Measurements from ENCODE around the gene CLEC18B.
"Not testable (repeated sequence)": the region's sequence is repeated elsewhere in the genome, so short reads cannot be mapped to it uniquely, and the experiment has no call there.

Gene CLEC18B

DNA sequence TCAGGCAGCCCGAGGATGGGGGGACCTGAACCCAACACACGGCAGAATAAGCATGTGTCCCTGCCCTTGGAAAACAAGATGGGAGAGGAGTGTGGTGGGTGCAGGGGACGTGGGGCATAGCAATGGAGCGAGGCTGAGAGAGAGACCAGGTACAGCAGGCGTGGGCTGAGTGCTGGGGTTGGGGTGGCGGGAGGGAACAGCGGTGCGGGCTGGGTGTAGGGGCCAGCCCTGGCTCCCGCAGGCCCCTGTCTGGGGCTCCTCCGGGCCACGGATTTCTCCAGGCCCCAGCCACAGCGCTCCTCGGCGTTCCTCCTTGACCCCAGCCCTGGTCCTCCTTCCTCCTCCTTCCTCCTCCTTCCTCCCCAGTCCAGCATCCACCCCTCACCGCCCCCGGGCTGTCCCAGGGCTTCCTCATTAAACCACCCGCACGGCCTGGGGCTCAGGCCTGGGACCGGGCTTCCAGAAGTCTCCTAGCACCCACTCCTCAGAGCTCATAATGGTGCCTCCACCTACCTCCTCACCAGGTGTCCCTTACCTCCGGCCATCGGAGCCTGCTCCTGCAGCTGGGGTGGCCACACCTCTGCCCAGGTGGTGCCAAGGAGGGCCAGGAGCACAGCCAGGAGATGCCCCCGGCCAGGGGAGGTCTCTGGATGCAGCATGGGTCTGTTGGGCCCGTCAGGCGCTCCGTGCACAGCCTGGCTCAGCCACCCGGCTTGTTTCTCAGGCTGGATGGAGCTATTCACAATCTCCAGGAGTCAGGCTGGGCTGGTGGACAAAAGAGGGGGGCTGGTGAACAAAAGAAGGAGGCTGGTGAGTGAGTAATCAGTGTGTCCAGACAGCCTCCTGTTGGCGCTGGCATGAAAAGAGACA lies at the start of gene CLEC18B:
Gene CLEC18B, minus strand, starts transcription at position 867 of the 870 bp plus-strand sequence. Its CDS starts 208 bp downstream, at position 659.
- not testable (repeated sequence) for DNase-seq (ENCODE audit: low read depth in 2 of 3, low spot score in 1 of 3)

DNA sequence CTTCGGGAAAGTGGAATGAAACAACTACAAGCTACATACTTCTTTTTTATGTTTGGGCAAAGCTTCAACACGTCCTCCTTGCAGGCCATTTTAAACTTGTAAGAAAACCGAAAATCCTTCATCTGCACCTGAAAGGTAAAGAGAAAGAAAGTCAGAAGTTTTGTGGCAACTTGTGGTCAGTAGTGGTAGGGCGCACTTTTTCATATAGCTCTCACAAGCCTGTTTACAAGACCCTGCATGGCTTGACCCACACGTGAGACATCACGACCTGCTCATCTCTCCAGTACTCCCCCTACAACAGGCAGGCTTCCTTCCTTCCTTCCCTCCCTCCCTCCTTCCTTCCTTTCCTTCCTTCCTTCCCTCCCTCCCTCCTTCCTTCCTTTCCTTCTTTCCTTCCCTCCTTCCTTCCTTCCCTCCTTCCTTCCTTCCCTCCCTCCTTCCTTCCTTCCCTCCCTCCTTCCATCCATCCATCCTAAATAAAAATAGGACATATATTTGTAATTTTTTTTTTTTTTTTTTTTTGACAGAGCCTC lies 48.7 kb upstream of the CLEC18B start:
- DNase-seq (ENCODE audit: low read depth in 2 of 3, low spot score in 1 of 3), result no peak

DNA sequence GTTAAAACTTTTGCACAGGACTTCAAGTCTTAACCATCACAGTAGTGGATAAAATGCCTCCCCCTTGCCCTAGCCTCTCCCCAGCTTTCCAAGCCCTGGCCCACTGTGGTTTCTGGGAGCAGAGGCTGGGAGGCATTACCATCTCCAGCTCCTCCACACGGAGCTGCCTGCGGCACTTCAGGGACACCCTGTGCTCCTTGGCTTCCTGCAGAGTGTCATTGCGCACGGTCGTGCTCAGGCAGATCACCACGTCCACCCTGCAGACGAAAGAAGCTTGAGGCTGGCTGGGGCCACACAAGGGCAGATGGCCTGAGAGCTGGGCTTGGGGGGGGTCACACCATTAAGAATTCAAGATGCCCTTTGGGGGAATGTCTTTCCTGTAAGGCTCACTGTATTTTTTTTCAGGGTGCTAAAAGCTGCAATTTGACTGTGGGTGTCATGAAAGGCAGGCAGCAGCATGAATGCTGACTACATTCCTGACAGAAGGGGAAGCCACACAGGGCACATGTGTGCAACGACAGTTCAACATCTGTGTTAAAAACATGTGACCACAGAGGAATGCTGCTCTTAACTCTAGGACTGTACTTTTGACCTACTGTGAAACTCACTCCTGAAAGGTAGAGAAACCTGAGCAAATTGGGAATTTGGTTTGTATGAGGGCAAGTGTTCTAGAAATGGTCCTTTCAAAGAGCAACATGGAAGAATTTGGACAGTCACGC lies 47.7 kb upstream of the CLEC18B start:
- no peak for DNase-seq (ENCODE audit: low read depth in 2 of 3, low spot score in 1 of 3)

DNA sequence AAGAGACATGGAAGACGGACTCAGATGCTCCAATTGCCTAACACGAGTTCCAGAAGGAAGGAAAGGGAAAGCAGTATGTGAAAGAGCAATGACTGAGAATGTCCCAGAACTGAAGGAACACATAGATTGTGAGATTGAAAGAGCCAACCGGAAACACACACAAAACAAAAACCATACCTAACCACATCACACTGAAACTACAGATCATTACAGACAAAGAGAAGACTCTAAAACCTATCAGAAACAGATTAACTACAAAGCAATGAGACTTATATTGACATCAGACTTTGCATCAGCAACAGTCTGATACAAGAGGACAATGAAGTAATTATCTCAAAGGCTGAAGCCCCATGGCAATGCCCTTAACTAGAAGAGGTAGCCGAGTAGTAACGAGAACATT lies 45.6 kb upstream of the CLEC18B start:
- no peak for DNase-seq (ENCODE audit: low read depth in 2 of 3, low spot score in 1 of 3)

DNA sequence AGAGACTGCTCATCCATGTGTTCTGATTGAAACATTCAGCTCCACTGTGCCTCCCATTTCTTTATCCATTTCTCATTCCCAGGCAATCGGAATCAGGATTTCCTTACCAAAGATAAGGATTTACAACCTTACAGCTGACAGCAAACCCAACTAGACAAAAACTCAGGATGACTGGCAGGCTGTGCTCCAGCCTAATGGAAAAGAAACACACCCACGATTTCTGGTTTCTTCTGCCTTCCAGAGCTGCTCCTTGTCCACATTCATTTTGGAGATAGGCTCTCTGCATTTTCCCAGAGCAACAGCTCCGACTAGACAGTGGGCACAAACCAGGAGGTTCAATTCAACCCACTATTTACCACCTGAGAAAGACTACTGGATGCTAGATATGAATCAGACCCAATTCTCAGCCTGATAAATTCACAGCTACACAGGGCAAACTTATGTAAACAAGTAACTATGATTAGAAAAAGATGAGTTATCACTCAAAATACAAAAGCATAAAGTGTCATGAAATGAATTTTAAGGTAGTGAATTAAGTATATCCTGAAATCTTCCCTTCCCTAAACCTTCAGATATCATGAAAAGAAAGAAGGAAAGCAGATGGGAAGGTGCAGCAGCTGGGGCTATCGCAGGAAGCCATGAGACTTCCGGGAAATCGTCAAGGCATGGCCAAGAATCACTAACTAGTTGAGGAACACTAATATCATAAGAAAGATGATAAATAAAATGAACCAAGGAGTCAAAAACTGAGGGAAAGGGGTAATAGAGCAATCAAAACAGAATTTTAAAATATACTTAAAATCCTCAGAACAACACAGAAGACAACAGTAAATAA lies 44.8 kb upstream of the CLEC18B start:
- no peak for DNase-seq (ENCODE audit: low read depth in 2 of 3, low spot score in 1 of 3)

DNA sequence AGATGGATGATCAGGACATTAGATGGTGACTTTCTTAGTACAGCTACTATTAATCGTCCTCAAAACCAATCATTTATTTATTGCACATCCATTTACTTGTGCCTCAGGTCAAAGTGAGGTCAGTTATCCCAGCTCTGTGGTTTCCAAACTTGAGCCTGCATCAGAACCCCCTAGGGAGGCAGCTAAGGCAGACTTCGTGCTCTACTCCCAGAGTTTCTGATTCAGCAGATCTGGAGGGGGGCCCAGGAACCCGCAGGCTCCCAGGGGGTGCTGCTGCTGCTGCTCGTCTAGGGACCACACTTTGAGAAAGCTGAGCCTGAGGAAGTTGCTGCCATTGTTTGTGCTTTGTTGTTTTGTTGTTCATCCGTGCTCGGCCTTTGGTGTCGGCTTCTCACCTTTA lies 44.0 kb upstream of the CLEC18B start:
- DNase-seq (ENCODE audit: low read depth in 2 of 3, low spot score in 1 of 3), result no peak

DNA sequence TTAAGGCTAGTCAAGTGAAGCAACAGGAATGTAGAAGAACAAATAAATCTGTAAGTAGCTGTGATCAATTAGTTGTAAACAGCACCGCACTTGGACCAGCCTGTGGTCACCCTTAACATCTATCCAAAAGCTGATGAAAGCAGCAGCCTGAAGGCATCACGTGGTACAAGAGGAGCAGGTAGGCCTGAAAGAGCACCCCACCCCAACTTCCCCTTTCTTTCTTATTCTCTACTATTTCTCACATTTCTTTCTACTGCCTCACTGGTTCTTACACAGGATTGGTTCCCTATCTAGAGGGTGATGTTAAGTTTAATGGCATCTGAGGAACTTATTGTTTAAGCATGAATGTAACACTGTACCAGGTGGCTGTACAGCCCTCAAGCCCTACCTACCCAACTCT lies 42.6 kb upstream of the CLEC18B start:
- no peak for DNase-seq (ENCODE audit: low read depth in 2 of 3, low spot score in 1 of 3)

DNA sequence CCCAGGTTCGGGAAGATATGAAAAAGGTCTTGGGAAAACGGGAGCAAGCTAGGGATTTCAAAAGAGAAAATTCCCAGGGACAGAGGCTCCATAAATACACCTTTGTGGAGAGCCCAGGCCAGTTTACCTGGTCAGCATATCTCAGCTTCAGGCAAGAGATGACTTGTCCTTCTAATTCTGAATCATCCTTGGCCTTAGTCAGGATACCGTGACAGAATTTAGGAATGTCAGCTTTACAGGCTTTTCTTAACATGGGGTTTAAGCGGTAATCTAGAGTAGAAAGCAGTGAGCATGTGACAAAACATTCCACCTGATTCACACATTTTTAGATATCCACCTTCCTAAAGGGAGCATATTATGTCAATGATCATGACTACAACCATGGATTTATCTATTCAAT lies 41.1 kb upstream of the CLEC18B start:
- no peak for DNase-seq (ENCODE audit: low read depth in 2 of 3, low spot score in 1 of 3)

DNA sequence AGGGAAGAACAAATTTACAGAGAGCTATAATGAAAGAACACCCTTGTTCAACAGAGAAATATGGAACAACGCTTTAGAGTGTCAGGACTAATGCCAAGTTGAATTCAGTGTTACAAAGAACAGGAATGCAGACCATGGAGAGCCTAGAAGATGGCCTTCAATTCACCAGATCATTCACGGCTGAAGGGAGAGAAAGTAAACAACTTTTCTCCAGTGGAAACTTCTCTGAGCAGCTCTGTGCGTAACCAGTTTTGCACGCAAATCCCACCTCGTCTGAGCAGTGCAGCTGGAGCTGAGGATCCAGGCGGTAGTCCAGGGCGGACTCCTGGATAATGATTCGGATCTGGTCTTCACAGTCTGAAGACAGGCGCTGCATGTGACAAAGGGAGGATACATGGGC lies 40.5 kb upstream of the CLEC18B start:
- no peak for DNase-seq (ENCODE audit: low read depth in 2 of 3, low spot score in 1 of 3)

DNA sequence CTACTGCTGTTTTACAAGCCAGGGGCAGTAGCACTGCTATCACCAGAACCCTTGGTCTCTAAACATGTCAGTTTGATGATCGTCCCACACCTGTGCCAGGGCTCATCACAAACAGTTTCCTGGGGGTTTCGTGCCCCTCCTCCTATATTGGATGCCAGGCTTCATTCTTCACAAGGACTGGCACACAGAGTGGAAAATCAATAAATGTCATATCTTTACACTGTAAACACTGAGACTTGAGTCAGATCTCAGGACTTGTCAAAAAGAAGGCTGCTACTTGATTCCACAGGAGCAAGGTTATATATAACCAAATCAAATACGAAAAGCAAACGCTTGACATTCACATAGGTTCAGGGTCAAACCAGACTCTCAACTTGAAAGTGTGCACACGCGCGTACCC lies 39.3 kb upstream of the CLEC18B start:
- no peak for DNase-seq (ENCODE audit: low read depth in 2 of 3, low spot score in 1 of 3)

DNA sequence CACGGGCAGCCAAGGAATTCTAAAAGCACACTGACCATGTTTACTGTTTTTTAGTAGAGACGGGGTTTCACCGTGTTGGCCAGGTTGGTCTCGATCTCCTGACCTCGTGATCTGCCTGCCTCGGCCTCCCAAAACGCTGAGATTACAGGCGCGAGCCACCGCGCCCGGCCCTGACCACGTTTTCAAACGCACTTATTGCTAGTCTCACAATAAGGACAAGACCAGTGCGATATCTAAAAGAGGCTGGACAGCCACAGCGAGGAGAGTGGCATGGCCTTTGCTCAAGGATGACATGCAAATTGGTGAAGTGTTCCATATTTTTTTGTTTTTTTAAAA lies 35.0 kb upstream of the CLEC18B start:
- no peak for DNase-seq (ENCODE audit: low read depth in 2 of 3, low spot score in 1 of 3)

DNA sequence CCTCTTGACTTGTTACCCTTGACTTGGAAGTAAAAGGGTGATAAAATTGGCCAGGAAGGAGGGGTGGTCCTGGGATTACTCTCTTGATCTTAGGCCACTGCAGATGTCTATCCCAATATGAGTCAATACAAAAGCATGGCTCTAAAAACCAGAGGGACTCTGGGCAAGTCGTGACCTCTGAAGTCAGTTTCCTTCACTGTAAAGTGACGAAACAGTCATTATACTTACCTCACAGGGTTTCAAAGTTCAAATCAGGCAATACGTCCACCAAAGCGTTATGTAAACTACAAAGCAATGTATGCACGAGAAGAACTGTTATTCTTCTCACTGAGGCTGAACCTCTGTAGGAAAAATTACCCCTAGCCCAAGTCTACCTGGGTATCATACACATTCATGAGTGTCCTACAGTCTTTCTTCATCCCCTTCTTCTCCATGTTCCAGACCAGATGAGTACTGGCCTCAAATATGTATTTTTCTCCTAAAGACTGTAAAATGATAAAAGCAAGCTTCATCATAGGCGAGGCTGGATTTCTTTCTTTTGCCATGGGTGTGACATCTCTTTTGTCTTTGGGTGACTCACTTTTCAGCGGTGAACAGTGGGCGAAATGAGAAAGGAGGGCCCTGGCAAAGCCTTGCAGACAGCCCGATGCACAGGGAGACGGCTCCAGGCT lies 34.5 kb upstream of the CLEC18B start:
- no peak for DNase-seq (ENCODE audit: low read depth in 2 of 3, low spot score in 1 of 3)

DNA sequence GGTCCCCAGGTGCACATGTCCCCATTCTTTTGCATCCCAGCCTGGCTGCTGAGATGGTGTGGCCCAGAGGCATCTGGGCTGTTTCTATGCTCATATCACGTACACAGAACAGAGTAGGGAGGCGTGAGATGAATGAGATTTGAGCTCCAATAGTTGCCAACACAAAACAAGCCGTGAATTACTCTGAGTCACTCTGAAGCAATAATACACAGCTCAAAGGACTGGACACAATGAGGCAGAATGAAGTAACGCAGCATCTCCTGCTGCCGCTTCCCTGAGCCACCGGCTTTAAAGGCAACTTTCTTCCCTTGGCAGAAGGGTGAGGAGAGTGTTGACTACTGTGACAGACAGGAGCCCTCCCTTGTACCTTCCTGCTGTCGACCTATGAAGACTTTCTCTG lies 33.9 kb upstream of the CLEC18B start:
- DNase-seq (ENCODE audit: low read depth in 2 of 3, low spot score in 1 of 3), result no peak

DNA sequence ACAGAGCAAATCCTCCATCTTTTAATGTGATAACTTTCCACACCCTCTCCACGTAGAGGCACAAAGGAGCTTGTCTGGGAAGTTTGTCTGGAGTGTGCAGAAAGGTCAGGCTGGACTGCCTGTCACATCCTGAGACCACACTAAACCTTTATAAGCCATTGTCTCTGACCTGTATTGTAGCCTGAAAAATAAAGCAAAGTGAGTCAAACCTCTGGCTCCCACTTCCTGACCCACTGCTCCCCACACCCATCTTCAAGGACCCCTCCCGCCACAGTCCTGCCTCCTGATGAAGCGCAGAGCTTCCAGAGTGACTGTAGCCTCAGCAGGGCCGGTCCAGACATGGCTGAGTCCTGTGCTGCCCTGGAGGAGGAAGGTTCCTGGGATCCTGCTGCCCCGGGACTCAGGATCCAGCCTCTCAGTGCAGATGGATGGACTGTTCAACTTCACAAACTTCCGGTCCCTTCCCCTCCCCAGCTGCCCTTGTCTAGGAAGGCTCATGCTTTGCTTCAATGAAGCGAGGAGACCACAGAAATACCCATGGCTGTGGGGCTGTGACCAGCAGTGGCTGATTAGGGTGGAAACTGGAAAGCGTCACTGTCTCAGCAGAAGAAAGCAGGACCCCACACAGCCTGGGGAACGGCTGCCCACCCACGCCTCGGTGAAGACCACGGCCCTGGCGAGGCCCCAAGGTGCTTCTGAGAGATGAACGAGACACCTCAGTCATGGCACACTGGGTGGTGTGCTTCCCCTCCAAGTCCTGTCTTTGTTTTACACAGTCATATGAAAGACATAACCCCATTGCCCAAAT lies 30.9 kb upstream of the CLEC18B start:
- DNase-seq (ENCODE audit: low read depth in 2 of 3, low spot score in 1 of 3), result no peak

DNA sequence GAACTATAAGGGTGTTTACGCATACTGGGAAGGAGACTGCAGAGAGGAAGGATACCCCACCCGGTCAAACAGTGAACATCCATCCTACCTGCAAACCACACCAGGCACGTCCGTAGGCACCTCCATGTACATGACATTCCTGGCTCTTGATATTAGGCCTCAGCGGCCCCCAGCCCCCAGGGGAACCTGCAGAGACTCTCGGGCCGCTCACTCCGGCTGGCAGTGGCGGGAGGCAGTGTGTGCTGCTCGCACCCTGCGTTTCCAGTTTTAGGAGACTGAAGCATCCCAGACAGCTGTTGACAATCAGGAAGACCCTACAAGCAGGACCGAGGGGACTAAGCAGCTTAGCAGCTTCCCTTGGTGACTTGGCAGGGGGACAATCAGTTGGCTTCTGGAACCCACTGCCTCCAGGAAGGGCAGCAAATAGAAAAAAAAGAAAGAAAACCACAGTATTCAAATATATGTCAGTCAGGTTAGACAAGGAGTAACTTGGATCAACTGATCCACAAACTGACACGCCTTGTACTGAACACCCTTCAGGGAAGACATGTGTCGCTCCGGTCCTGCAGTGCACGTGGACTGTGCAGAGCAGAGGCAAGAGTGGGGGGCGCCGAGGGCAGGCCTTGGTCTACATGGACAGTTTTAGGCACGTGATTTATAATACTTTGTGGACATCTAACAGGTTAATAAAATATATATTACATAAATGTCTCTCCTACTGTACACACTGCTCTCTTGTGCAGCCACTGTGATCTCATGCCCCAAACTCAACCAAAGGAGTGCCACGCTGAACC lies 29.9 kb upstream of the CLEC18B start:
- DNase-seq (ENCODE audit: low read depth in 2 of 3, low spot score in 1 of 3), result no peak

DNA sequence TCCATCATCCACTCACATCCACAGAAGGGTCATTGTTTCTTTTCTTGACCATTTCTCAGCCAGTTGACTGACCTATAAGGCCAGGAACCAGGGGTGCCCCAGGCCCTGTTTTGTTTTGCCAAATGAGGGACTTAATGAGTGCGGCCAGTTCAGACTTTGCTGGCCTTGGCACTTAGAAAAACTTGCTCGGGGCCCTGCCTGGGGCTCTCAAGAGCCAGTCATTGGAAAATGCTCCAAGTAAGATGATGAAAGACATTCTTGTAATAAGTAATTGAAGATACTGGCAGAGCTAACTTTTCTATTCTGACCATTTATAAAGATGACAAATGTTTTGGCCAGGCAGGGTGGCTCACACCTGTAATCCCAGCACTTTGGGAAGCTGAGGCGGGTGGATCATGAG lies 29.0 kb upstream of the CLEC18B start:
- DNase-seq (ENCODE audit: low read depth in 2 of 3, low spot score in 1 of 3), result no peak

DNA sequence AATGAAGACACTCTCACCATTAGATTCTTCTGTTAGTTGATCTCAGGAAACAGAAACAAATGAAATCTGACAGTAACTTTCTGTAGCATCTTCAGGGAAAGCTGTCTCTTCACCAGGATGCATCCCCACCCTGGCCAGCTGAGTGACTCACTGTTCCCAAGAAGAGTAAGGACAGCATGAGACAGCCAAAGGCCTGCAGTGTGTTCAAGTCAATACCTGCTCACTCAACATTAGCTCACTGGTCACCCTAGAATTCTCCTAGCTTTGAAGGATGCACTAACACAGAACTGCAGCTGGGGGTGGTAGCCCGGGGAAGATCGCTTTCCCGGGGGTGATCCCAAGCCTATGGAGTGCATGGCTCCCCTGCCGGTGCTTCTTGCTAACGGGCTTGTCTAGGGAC lies 28.2 kb upstream of the CLEC18B start:
- DNase-seq (ENCODE audit: low read depth in 2 of 3, low spot score in 1 of 3), result no peak

DNA sequence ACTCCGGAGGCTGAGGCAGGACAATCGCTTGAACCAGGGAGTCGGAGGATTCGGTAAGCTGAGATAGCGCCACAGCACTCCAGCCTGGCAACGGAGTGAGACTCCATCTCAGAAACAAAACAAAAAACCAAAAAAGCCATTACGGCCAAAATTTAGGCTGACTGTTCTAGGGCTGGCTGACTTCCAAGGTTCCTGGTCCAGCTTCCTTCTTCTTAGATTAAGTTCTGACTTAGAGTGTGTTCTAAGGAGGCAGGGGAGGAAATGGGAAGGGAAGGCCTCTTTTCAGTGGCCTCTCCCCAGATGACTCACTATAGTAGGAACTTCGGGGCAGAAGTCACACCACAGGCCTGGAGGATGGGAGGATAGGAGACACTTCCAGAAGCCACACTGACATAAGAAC lies 27.7 kb upstream of the CLEC18B start:
- no peak for DNase-seq (ENCODE audit: low read depth in 2 of 3, low spot score in 1 of 3)

DNA sequence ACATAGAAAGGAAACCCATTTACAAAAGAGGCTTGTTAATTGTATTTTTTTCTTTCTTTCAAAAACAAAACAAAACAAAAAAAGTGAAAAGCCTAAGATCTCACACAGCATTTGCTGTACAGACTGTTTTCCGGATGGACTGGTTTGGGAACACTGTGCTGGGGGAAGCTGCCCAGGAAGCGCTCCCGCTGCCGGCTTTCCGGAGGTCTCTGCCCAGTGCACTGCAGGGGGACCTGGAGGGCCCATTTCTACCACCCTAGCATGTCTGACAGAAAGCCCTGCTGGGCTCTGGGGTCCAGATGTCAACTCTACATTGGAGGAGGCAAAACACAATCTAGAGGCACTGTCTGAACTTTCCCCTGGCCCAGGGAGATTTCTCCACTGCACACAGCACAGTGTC lies 26.3 kb upstream of the CLEC18B start:
- DNase-seq (ENCODE audit: low read depth in 2 of 3, low spot score in 1 of 3), result no peak
